HCT116 (cell line): ENCODE measurements around the gene SIPA1L3.

Experiments used
- CTCF ChIP-seq, 3 experiments: fragments of 200-600 bp in 1 of 3; sonication (generic) in 1 of 3; IDR thresholded peaks in 2 of 3; conservative IDR thresholded peaks in 1 of 3; 2 replicates each; pipeline ENCODE4 v1.5.1; 2012 to 2017; ENCODE audit warnings: low read depth in 2 of 3, low read length in 2 of 3, antibody characterized with exemption in 1 of 3, borderline replicate concordance in 1 of 3, control low read depth in 1 of 3, mild to moderate bottlenecking in 1 of 3, mixed read lengths in 1 of 3, mixed run types in 1 of 3, moderate library complexity in 1 of 3; ENCODE audit not compliant: insufficient read depth in 1 of 3
- EGR1 ChIP-seq: IDR thresholded peaks from 2 replicates; pipeline ENCODE4 v1.6.1; 2012; ENCODE audit warnings: low read depth
- EZH2 ChIP-seq: fragments of 200-600 bp; sonication (generic); IDR thresholded peaks from 2 replicates; pipeline ENCODE4 v1.6.1; 2017; ENCODE audit warnings: antibody characterized with exemption, mixed run types
- EZH2phosphoT487 ChIP-seq: fragments of 200-600 bp; IDR thresholded peaks from 2 replicates; pipeline ENCODE4 v1.6.1; 2018; ENCODE audit warnings: antibody characterized with exemption, borderline replicate concordance
- POLR2A ChIP-seq: IDR thresholded peaks from 2 replicates; pipeline ENCODE4 v1.7.0; 2011; ENCODE audit warnings: borderline replicate concordance; ENCODE audit not compliant: insufficient read depth, insufficient read length; ENCODE audit errors: extremely low read depth
- POLR2AphosphoS5 ChIP-seq: IDR thresholded peaks from 2 replicates; pipeline ENCODE4 v1.6.1; 2011; ENCODE audit warnings: mild to moderate bottlenecking, low read depth, low read length, moderate library complexity
- RAD21 ChIP-seq: IDR thresholded peaks from 2 replicates; pipeline ENCODE4 v1.6.1; 2012; ENCODE audit warnings: low read depth, mild to moderate bottlenecking
- REST ChIP-seq: IDR thresholded peaks from 2 replicates; pipeline ENCODE4 v1.6.1; 2012; ENCODE audit warnings: low read depth
- SP1 ChIP-seq: IDR thresholded peaks from 2 replicates; pipeline ENCODE4 v1.6.1; 2012; ENCODE audit warnings: low read depth
- SRF ChIP-seq: IDR thresholded peaks from 2 replicates; pipeline ENCODE4 v1.6.1; 2012; ENCODE audit warnings: low read depth
- YY1 ChIP-seq: IDR thresholded peaks from 2 replicates; pipeline ENCODE4 v1.6.1; 2011; ENCODE audit warnings: low read length, low read depth, moderate library complexity, mild to moderate bottlenecking; ENCODE audit not compliant: insufficient replicate concordance; ENCODE audit errors: extremely low read depth

GRCh38 chr19:37926255-37926654 is 19.2 kb downstream of the SIPA1L3 start:
- no peak for TF ChIP-seq SP1
- no peak for TF ChIP-seq POLR2A
- TF ChIP-seq EZH2: no peak
- TF ChIP-seq CTCF (IDR thresholded peaks at IDR 0.05 in 2 of 3, conservative IDR thresholded peaks at IDR 0.05 in 1 of 3; ENCODE audit: borderline replicate concordance in 1 of 3, insufficient read depth in 1 of 3, low read depth in 2 of 3, low read length in 2 of 3): no peak
- TF ChIP-seq EGR1: no peak
- TF ChIP-seq REST: no peak
- no peak for TF ChIP-seq EZH2phosphoT487
- no peak for TF ChIP-seq SRF
- no peak for TF ChIP-seq RAD21
- no peak for TF ChIP-seq YY1
- no peak for TF ChIP-seq POLR2AphosphoS5
